B cell (primary cell): ENCODE data around the gene C2orf92. TPM values are rescaled to one million over a fixed set of nuclear protein-coding genes. Genes with fewer than 3 reads are reported as not detected.

Experiments
- ATAC-seq: fragments of 200-7000 bp; cut with Tn5 transposase; one replicate; pipeline ENCODE4 v1.10.0; 2021; ENCODE audit warnings: low read depth, mild to moderate bottlenecking, moderate number of reproducible peaks, moderate library complexity
- CTCF ChIA-PET: fragments of 350-600 bp; sonication (Branson Sonifier 250); formaldehyde crosslinking; loops from one replicate; lab custom pipeline; 2021; ENCODE audit warnings: antibody characterized with exemption, inconsistent platforms; lab: Charles Lee
- POLR2A ChIA-PET: fragments of 350-600 bp; sonication (Branson Sonifier 250); formaldehyde crosslinking; loops from one replicate; lab custom pipeline; 2021; ENCODE audit warnings: antibody characterized with exemption; lab: Charles Lee
- DNase-seq: peaks from one replicate; pipeline ENCODE4 v3.0.0; 2013
- H2AFZ ChIP-seq: 2 replicates; pipeline ENCODE4 v1.6.1; 2012; ENCODE audit warnings: mild to moderate bottlenecking, low read depth, low read length; ENCODE audit not compliant: insufficient read depth, poor library complexity, severe bottlenecking
- H3K27ac ChIP-seq, 2 donors: 1 replicate in 1 of 2; 2 replicates in 1 of 2; pipeline ENCODE4 v1.5.1; 2012 to 2013; ENCODE audit warnings: low read length in 2 of 2, mild to moderate bottlenecking in 2 of 2, moderate library complexity in 1 of 2
- H3K27me3 ChIP-seq, 4 experiments: fragments of 200-600 bp in 1 of 4; sonication (generic) in 1 of 4; replicated peaks in 1 of 4; 1 replicate in 2 of 4; 2 replicates in 2 of 4; pipeline versions ENCODE4 v1.6.1 to v1.7.0; 2013 to 2016; ENCODE audit warnings: low read length in 3 of 4, mild to moderate bottlenecking in 2 of 4, mixed read lengths in 1 of 4, moderate library complexity in 1 of 4; ENCODE audit not compliant: insufficient read depth in 4 of 4, control insufficient read depth in 3 of 4; ENCODE audit errors: control extremely low read depth in 1 of 4
- H3K36me3 ChIP-seq, 2 experiments: replicated peaks in 1 of 2; 1 replicate in 1 of 2; 2 replicates in 1 of 2; pipeline versions ENCODE4 v1.6.1 to v1.7.1; 2013; ENCODE audit warnings: low read length in 1 of 2; ENCODE audit not compliant: insufficient read depth in 2 of 2, control insufficient read depth in 1 of 2; ENCODE audit errors: control extremely low read depth in 1 of 2, extremely low read depth in 1 of 2
- H3K4me1 ChIP-seq, 2 donors: fragments of 200-600 bp in 1 of 2; sonication (generic) in 1 of 2; 1 replicate in 1 of 2; 2 replicates in 1 of 2; pipeline versions ENCODE4 v1.5.1 to v1.6.1; 2013 to 2017; ENCODE audit warnings: low read length in 2 of 2; ENCODE audit not compliant: control insufficient read depth in 2 of 2, insufficient read depth in 2 of 2
- H3K4me2 ChIP-seq: replicated peaks from 2 replicates; pipeline ENCODE3; 2012; ENCODE audit warnings: mild to moderate bottlenecking, low read depth, low read length; ENCODE audit not compliant: poor library complexity, severe bottlenecking
- H3K4me3 ChIP-seq, 5 experiments: fragments of 200-600 bp in 1 of 5; sonication (generic) in 1 of 5; 1 replicate in 3 of 5; 2 replicates in 2 of 5; pipeline versions ENCODE4 v1.5.1 to v1.7.0; 2011 to 2016; ENCODE audit warnings: low read length in 4 of 5, mild to moderate bottlenecking in 4 of 5, low read depth in 2 of 5, control low read depth in 1 of 5, moderate library complexity in 1 of 5; ENCODE audit not compliant: insufficient read depth in 1 of 5; ENCODE audit errors: control extremely low read depth in 1 of 5, extremely low read depth in 1 of 5
- H3K79me2 ChIP-seq: fragments of 200-600 bp; sonication (generic); one replicate; pipeline ENCODE4 v1.6.0; 2016; ENCODE audit warnings: low read length; ENCODE audit not compliant: control insufficient read depth, insufficient read depth
- H3K9ac ChIP-seq: fragments of 200-600 bp; sonication (generic); 2 replicates; pipeline ENCODE4 v1.6.1; 2017; ENCODE audit warnings: mild to moderate bottlenecking, low read length, moderate library complexity
- H3K9me3 ChIP-seq, 3 donors: one replicate each; pipeline versions ENCODE4 v1.6.1 to v1.7.1; 2013; ENCODE audit warnings: low read length in 2 of 3; ENCODE audit not compliant: control insufficient read depth in 2 of 3, insufficient read depth in 1 of 3; ENCODE audit errors: control extremely low read depth in 1 of 3
- H4K20me1 ChIP-seq: 2 replicates; pipeline ENCODE4 v1.6.0; 2012; ENCODE audit warnings: mild to moderate bottlenecking, low read length; ENCODE audit not compliant: insufficient read depth, control insufficient read depth, poor library complexity, severe bottlenecking
- H3K27ac Mint-ChIP-seq: one replicate; pipeline ENCODE4 v1.8.0; 2021; ENCODE audit warnings: mixed read lengths
- H3K27me3 Mint-ChIP-seq: one replicate; pipeline ENCODE4 v1.8.0; 2021; ENCODE audit warnings: mixed read lengths
- H3K4me1 Mint-ChIP-seq: one replicate; pipeline ENCODE4 v1.8.0; 2021; ENCODE audit warnings: mixed read lengths
- H3K4me3 Mint-ChIP-seq: one replicate; pipeline ENCODE4 v1.8.0; 2021; ENCODE audit warnings: mixed read lengths
- H3K9me3 Mint-ChIP-seq: one replicate; pipeline ENCODE4 v1.8.0; 2022; ENCODE audit warnings: mixed read lengths; ENCODE audit not compliant: insufficient read depth
- EZH2 ChIP-seq: IDR thresholded peaks from 2 replicates; pipeline ENCODE4 v1.6.1; 2012; ENCODE audit warnings: borderline replicate concordance, low read depth, mild to moderate bottlenecking, moderate library complexity, low read length; ENCODE audit not compliant: insufficient read depth, poor library complexity, severe bottlenecking
- whole genome bisulfite sequencing: methylation state at CpG from one replicate; pipeline ENCODE4 v1.1.5; 2013; ENCODE audit warnings: missing lambda C conversion rate; ENCODE audit not compliant: insufficient coverage; 5-methylcytosine and 5-hydroxymethylcytosine counted together
- intact Hi-C: fragments of 100-400 bp; cut with micrococcal nuclease; formaldehyde crosslinking; loops from one replicate; pipeline ENCODE4 v1.10.0; 2022
- polyA plus RNA-seq: library from polyadenylated mRNA; depleted of rRNA; stranded (reverse); fragments of >200 nt; gene quantifications from 2 replicates; pipeline ENCODE4 v1.2.3, GENCODE V29; 2012
- total RNA-seq, 2 donors: library from RNA; stranded (reverse); fragments of 120-200 nt in 1 of 2; gene quantifications; 1 replicate in 1 of 2; 2 replicates in 1 of 2; pipeline versions ENCODE4 v1.2.3 to v1.2.4, GENCODE V29; 2013 to 2022
- TF ChIP-seq, protein P1 (sequence below): fragments of 200-600 bp; IDR thresholded peaks from one replicate; pipeline ENCODE4 v1.8.0; 2022; ENCODE audit warnings: antibody characterized with exemption, mild to moderate bottlenecking

The C2orf92 gene
- total and polyA plus RNA-seq, 2 donors (not counting 1 experiment from before 2014, with no cell fraction given) = 15.3 to 18.9 TPM

- ATAC-seq = no peak
- POLR2A ChIA-PET = no interaction called here
- no peaks in the 10 kb centered on the region for H3K9me3 ChIP-seq
- no peak overlapping the region for H2AFZ ChIP-seq
- H3K79me2 ChIP-seq = no peaks in the 10 kb centered on the region
- WGBS = 85% methylated on average over 8 of the region's 19 CpGs
- Mint-ChIP-seq H3K27ac (no peak overlapping the region), H3K27me3 (no peaks in the 10 kb centered on the region), H3K4me3 (no peak overlapping the region), H3K4me1 (no peaks in the 10 kb centered on the region), H3K9me3 (no peaks in the 10 kb centered on the region)
- intact Hi-C loops = loop anchor here (5.0 kb wide), 1 partner anchor 484 kb away; no protein-coding TSS in a partner anchor
- H3K4me1 ChIP-seq = no peaks in the 10 kb centered on the region
- H3K4me3 ChIP-seq = no peak overlapping the region
- no peak for TF ChIP-seq EZH2
- TF ChIP-seq, protein P1, sequence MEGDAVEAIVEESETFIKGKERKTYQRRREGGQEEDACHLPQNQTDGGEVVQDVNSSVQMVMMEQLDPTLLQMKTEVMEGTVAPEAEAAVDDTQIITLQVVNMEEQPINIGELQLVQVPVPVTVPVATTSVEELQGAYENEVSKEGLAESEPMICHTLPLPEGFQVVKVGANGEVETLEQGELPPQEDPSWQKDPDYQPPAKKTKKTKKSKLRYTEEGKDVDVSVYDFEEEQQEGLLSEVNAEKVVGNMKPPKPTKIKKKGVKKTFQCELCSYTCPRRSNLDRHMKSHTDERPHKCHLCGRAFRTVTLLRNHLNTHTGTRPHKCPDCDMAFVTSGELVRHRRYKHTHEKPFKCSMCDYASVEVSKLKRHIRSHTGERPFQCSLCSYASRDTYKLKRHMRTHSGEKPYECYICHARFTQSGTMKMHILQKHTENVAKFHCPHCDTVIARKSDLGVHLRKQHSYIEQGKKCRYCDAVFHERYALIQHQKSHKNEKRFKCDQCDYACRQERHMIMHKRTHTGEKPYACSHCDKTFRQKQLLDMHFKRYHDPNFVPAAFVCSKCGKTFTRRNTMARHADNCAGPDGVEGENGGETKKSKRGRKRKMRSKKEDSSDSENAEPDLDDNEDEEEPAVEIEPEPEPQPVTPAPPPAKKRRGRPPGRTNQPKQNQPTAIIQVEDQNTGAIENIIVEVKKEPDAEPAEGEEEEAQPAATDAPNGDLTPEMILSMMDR = no peak
- no peaks in the 10 kb centered on the region for H4K20me1 ChIP-seq
- no peak overlapping the region for H3K27ac ChIP-seq
- no peak for DNase-seq
- no peaks in the 10 kb centered on the region for H3K36me3 ChIP-seq
- H3K4me2 ChIP-seq = no peak overlapping the region
- H3K9ac ChIP-seq = no peak overlapping the region
- CTCF ChIA-PET = interaction anchor here (1.3 kb wide), 1 partner anchor 46 kb away, joined by 3 read pairs; no protein-coding TSS in a partner anchor
- H3K27me3 ChIP-seq = peaks cover 0 to 2% (median 0%) of the 10 kb centered on the region in 4 experiments
Observed at GRCh38 chr2:97702731-97703470, 33.4 kb downstream of the C2orf92 start.

DNA sequence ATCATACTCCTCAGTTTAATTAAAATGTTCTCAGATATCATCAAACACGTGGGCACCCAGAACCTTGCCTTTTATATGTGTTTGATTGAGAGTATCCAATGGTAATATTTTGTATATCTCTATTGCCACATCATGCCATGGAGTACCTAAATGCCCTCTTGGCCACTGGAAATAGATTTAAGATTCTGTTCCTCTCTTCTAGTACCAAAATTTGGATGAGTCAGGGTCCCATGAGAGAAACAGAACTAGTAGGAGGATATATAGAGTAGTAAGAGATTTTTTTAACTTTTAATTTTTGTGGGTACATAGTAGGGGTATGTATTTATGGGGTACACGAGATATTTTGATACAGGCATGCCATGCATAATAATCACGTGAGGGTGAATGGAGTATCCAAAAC lies 34.2 kb downstream of the C2orf92 start:
- Mint-ChIP-seq H3K27ac (no peak overlapping the region), H3K4me1 (no peaks in the 10 kb centered on the region), H3K9me3 (no peaks in the 10 kb centered on the region), H3K27me3 (peaks cover 4% of the 10 kb centered on the region), H3K4me3 (no peak overlapping the region)
- H3K79me2 ChIP-seq = no peaks in the 10 kb centered on the region
- no peak overlapping the region for H3K4me2 ChIP-seq
- H3K36me3 ChIP-seq = no peaks in the 10 kb centered on the region
- H3K9me3 ChIP-seq = no peaks in the 10 kb centered on the region
- no peak overlapping the region for H2AFZ ChIP-seq
- H3K4me3 ChIP-seq = no peak overlapping the region
- no peak overlapping the region for H3K27ac ChIP-seq
- intact Hi-C loops = loop anchor here (5.0 kb wide), 1 partner anchor 484 kb away; no protein-coding TSS in a partner anchor
- H3K9ac ChIP-seq = no peak overlapping the region
- DNase-seq (no peak), ATAC-seq (no peak)
- WGBS = no CpG with 5 or more reads among the region's 3 CpGs
- TF ChIP-seq EZH2 = no peak
- TF ChIP-seq, protein P1 = no peak
- POLR2A ChIA-PET = no interaction called here
- H4K20me1 ChIP-seq = no peaks in the 10 kb centered on the region
- H3K4me1 ChIP-seq = no peaks in the 10 kb centered on the region
- CTCF ChIA-PET = no interaction called here
- peaks cover 0 to 6% (median 0%) of the 10 kb centered on the region in 4 experiments for H3K27me3 ChIP-seq
